DOHH2 (cell line): ENCODE data around the gene ADPRM.

Source experiments
- H3F3A ChIP-seq: fragments of 200-600 bp; sonication (generic), shearing (Covaris generic); 2 replicates; pipeline ENCODE4 v1.6.0; 2016; ENCODE audit warnings: antibody characterized with exemption, mild to moderate bottlenecking; ENCODE audit not compliant: control insufficient read depth, insufficient read depth
- H3K27ac ChIP-seq: fragments of 200-600 bp; sonication (generic); 2 replicates; pipeline ENCODE4 v1.5.1; 2014; ENCODE audit warnings: low read depth, mild to moderate bottlenecking, low read length, moderate library complexity
- H3K27me3 ChIP-seq: fragments of 200-600 bp; sonication (generic); 2 replicates; pipeline ENCODE4 v1.6.1; 2014; ENCODE audit warnings: mild to moderate bottlenecking, low read length, mixed read lengths; ENCODE audit not compliant: control insufficient read depth
- H3K36me3 ChIP-seq: fragments of 200-600 bp; sonication (generic); 2 replicates; pipeline ENCODE4 v1.6.1; 2014; ENCODE audit warnings: mild to moderate bottlenecking, low read length, moderate library complexity, mixed read lengths; ENCODE audit not compliant: control insufficient read depth
- H3K4me1 ChIP-seq: fragments of 200-600 bp; sonication (generic); 2 replicates; pipeline ENCODE4 v1.6.1; 2014; ENCODE audit warnings: mild to moderate bottlenecking, low read length, mixed read lengths; ENCODE audit not compliant: control insufficient read depth
- H3K4me2 ChIP-seq: fragments of 200-600 bp; sonication (generic); 2 replicates; pipeline ENCODE4 v1.6.0; 2014; ENCODE audit warnings: mild to moderate bottlenecking, low read length, moderate library complexity
- H3K4me3 ChIP-seq: fragments of 200-600 bp; sonication (generic); 2 replicates; pipeline ENCODE4 v1.5.1; 2014; ENCODE audit warnings: mild to moderate bottlenecking, low read length, mixed read lengths
- H3K79me2 ChIP-seq: fragments of 200-600 bp; sonication (generic); 2 replicates; pipeline ENCODE4 v1.6.1; 2014; ENCODE audit warnings: mild to moderate bottlenecking, low read length, mixed read lengths; ENCODE audit not compliant: control insufficient read depth
- H3K9me2 ChIP-seq: fragments of 200-600 bp; sonication (generic); replicated peaks from 2 replicates; pipeline ENCODE4 v1.6.1; 2014; ENCODE audit warnings: mild to moderate bottlenecking, low read length, mixed read lengths; ENCODE audit not compliant: control insufficient read depth
- H3K9me3 ChIP-seq: fragments of 200-600 bp; sonication (generic); 2 replicates; pipeline ENCODE4 v1.6.1; 2014; ENCODE audit warnings: antibody characterized with exemption, low read length, mixed read lengths; ENCODE audit not compliant: control insufficient read depth, insufficient read depth
- H4K20me1 ChIP-seq: fragments of 200-600 bp; sonication (generic); 2 replicates; pipeline ENCODE4 v1.6.0; 2014; ENCODE audit warnings: low read depth, mild to moderate bottlenecking, antibody characterized with exemption, low read length, moderate library complexity; ENCODE audit not compliant: control insufficient read depth, insufficient read depth
- EZH2phosphoT487 ChIP-seq: fragments of 200-600 bp; sonication (generic); IDR thresholded peaks from 2 replicates; pipeline ENCODE4 v1.6.1; 2017; ENCODE audit warnings: borderline replicate concordance, mild to moderate bottlenecking, antibody characterized with exemption, low read length, moderate library complexity, mixed read lengths
- TF ChIP-seq, protein P1 (sequence below): fragments of 200-600 bp; sonication (generic); IDR thresholded peaks from one replicate; pipeline ENCODE4 v1.5.1; 2014; ENCODE audit warnings: antibody characterized with exemption, mild to moderate bottlenecking, low read depth, low read length; ENCODE audit not compliant: poor library complexity, severe bottlenecking

ADPRM gene

DNA sequence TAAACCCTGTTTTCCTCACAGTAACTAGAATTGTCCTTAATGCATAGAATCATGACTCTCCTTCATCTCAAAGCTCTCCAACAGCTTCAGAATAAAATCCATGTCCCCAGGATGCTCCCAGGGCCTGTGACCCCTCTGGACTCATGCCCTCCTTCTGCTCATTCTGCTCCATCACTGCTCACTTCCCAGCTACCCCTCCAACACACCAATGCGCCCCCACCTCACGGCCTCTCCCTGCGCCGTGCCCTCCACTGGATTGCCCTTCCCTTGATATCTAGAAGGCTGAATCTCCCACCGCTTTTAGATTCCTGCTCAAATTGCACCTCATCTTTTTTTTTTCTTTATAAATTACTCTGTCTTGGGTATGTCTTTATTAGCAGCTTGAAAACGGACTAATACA lies 45.0 kb downstream of the ADPRM start:
- Histone ChIP-seq H3K79me2 (no peaks in the 10 kb centered on the region), H3K9me3 (no peaks in the 10 kb centered on the region), H3K27me3 (no peaks in the 10 kb centered on the region; the same call in 1 of the 2 replicates), H3K4me1 (no peaks in the 10 kb centered on the region), H3K9me2 (no peaks in the 10 kb centered on the region), H3K36me3 (no peaks in the 10 kb centered on the region), H3K4me2 (no peak overlapping the region), H3K27ac (no peak overlapping the region), H3F3A (no peaks in the 10 kb centered on the region), H4K20me1 (no peaks in the 10 kb centered on the region), H3K4me3 (no peak overlapping the region)
- TF ChIP-seq EZH2phosphoT487: no peak
- TF ChIP-seq, protein P1, sequence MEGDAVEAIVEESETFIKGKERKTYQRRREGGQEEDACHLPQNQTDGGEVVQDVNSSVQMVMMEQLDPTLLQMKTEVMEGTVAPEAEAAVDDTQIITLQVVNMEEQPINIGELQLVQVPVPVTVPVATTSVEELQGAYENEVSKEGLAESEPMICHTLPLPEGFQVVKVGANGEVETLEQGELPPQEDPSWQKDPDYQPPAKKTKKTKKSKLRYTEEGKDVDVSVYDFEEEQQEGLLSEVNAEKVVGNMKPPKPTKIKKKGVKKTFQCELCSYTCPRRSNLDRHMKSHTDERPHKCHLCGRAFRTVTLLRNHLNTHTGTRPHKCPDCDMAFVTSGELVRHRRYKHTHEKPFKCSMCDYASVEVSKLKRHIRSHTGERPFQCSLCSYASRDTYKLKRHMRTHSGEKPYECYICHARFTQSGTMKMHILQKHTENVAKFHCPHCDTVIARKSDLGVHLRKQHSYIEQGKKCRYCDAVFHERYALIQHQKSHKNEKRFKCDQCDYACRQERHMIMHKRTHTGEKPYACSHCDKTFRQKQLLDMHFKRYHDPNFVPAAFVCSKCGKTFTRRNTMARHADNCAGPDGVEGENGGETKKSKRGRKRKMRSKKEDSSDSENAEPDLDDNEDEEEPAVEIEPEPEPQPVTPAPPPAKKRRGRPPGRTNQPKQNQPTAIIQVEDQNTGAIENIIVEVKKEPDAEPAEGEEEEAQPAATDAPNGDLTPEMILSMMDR: no peak

DNA sequence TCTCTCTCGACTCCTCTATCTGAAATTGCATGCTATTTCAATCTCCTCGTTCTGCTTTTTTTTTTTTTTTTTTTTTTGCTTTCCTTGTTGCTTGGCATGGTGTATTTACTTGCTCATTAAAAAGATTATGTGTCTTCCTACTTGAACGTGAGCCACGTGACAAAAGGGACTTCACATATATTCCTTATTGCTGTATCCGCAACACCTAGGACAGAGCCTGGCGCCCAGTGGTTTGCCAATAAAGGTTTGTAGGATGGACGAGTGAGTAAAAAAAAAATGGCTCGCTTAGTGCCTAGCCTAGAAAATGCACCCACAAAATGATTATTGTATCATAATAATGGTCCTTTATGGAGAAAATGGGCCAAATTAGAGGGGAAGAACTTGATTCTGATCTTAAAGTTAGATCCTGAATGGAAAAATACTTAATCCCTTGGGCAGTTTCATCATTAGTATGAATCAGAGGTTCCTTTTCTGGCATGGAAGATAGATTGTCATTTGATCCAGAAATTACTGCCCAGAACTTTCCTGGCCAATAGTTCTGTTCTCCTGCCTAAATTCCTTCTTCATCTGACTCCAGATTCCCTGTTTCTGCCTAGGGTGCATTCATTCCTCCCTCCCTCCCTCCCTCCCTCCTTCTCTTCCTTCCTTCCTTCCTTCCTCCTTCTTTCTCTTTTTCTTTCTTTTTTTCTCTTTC lies 46.1 kb downstream of the ADPRM start:
- H3K27me3 ChIP-seq: no peaks in the 10 kb centered on the region
- H3K27ac ChIP-seq: no peak overlapping the region
- H3K4me2 ChIP-seq: no peak overlapping the region
- H3K4me3 ChIP-seq: no peak overlapping the region
- H3K9me2 ChIP-seq: no peaks in the 10 kb centered on the region
- H3K9me3 ChIP-seq: no peaks in the 10 kb centered on the region
- H3K36me3 ChIP-seq: no peaks in the 10 kb centered on the region
- no peak for TF ChIP-seq EZH2phosphoT487
- no peaks in the 10 kb centered on the region for H3K79me2 ChIP-seq
- H4K20me1 ChIP-seq: no peaks in the 10 kb centered on the region
- H3K4me1 ChIP-seq: no peaks in the 10 kb centered on the region
- no peaks in the 10 kb centered on the region for H3F3A ChIP-seq

DNA sequence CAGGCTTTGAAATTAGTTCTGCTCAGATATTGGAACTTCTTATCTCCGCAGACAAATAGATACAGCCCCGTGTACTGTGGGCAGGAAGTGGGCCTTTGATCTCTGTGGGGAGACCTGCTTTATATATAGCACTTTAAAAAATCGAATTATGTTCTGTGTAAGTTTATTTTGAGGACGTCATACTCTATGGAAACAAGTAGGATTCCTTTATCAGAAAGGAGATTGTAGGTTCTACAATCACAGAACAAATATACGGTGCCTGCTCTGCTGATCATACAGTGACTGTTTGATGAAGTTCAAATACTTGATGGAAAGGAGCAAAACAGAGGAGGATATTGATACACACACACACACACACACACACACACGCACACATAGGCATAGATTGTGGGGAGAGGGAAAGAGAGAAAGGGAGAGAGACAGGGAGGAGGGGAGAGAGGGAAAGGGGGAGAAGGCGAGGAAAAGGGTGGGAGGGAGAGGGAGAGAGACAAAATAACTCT lies 47.2 kb downstream of the ADPRM start:
- Histone ChIP-seq H3F3A (no peaks in the 10 kb centered on the region), H3K9me2 (no peaks in the 10 kb centered on the region), H3K4me1 (no peaks in the 10 kb centered on the region), H3K27ac (no peak overlapping the region), H3K9me3 (no peaks in the 10 kb centered on the region), H3K79me2 (no peaks in the 10 kb centered on the region), H4K20me1 (no peaks in the 10 kb centered on the region), H3K4me2 (no peak overlapping the region), H3K27me3 (no peaks in the 10 kb centered on the region), H3K4me3 (no peak overlapping the region), H3K36me3 (no peaks in the 10 kb centered on the region)
- TF ChIP-seq EZH2phosphoT487: no peak
- TF ChIP-seq, protein P1: no peak

GRCh38 chr17:10745231-10745630 lies 47.8 kb downstream of the ADPRM start:
- Histone ChIP-seq H4K20me1 (no peaks in the 10 kb centered on the region), H3K4me3 (no peak overlapping the region), H3K27ac (no peak overlapping the region), H3K4me1 (no peaks in the 10 kb centered on the region), H3K79me2 (no peaks in the 10 kb centered on the region), H3K9me3 (no peaks in the 10 kb centered on the region), H3K27me3 (no peaks in the 10 kb centered on the region), H3K4me2 (no peak overlapping the region), H3K36me3 (no peaks in the 10 kb centered on the region), H3F3A (no peaks in the 10 kb centered on the region), H3K9me2 (no peaks in the 10 kb centered on the region)
- TF ChIP-seq EZH2phosphoT487: no peak
- TF ChIP-seq, protein P1: no peak
